ENCODE data around the gene ICE1. TPM values are rescaled to one million over a fixed set of nuclear protein-coding genes. Genes with fewer than 3 reads are reported as not detected.
"Not testable (repeated sequence)": the region's sequence is repeated elsewhere in the genome, so short reads cannot be mapped to it uniquely, and the experiment has no call there.

Gene ICE1
- total and polyA plus RNA-seq, 10 donors = 4.9 to 42.7 (median 31.3) TPM

- no peak overlapping the region for H3K4me3 ChIP-seq
Observed at GRCh38 chr5:5505815-5506214, 83.3 kb downstream of the ICE1 start.

DNA sequence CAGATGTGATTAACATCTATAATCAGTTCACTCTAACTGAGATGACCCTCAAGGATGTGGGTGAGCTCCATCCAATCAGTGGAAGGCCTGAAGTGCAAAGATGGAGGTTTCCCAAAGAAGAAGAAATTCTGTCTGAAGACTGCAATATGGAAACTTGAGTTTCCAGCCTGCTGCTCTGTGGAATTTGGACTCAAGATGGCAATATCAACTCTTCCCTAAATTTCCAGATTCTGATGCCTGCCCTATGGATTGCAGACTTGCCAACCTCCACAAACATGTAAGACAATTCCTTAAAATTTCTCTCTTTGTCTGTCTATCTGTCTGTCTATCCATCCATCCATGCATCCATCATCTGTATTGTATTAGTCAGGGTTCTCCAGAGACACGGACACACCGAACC, 85.9 kb downstream of the ICE1 start:
- Histone ChIP-seq H3K4me1 (no peaks in the 10 kb centered on the region), H3K27me3 (replicated peaks in 1 of 7) (peaks cover 0 to 5% (median 0%) of the 10 kb centered on the region in 7 donors), H3K36me3 (no peaks in the 10 kb centered on the region), H3K27ac (no peak overlapping the region), H3K4me3 (no peak overlapping the region), H3K9me3 (peaks cover 0 to 20% (median 17%) of the 10 kb centered on the region in 8 donors)
- intact Hi-C loops (cut with DNase I; ENCODE audit: low total_unique reads) = loop anchor here (10.0 kb wide), 1 partner anchor 1066 kb away; no protein-coding TSS in a partner anchor
- TF ChIP-seq POLR2A (IDR thresholded peaks at IDR 0.05) = no peak
- TF ChIP-seq, protein P1, sequence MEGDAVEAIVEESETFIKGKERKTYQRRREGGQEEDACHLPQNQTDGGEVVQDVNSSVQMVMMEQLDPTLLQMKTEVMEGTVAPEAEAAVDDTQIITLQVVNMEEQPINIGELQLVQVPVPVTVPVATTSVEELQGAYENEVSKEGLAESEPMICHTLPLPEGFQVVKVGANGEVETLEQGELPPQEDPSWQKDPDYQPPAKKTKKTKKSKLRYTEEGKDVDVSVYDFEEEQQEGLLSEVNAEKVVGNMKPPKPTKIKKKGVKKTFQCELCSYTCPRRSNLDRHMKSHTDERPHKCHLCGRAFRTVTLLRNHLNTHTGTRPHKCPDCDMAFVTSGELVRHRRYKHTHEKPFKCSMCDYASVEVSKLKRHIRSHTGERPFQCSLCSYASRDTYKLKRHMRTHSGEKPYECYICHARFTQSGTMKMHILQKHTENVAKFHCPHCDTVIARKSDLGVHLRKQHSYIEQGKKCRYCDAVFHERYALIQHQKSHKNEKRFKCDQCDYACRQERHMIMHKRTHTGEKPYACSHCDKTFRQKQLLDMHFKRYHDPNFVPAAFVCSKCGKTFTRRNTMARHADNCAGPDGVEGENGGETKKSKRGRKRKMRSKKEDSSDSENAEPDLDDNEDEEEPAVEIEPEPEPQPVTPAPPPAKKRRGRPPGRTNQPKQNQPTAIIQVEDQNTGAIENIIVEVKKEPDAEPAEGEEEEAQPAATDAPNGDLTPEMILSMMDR (IDR thresholded peaks at IDR 0.05 in 8 of 11, conservative IDR thresholded peaks at IDR 0.05 in 3 of 11) = no peak
- no peak for TF ChIP-seq POLR2AphosphoS5 (IDR thresholded peaks at IDR 0.05)
- 72 to 90% (median 85%) methylated on average over 2 of the region's 2 CpGs for WGBS, 5 donors
- DNase-seq = no peak

More at GRCh38 chr5:5505815-5506214, 83.3 kb downstream of the ICE1 start:
- Histone ChIP-seq H3K27ac (no peak overlapping the region), H3K27me3 (replicated peaks in 1 of 7) (peaks cover 0 to 5% (median 0%) of the 10 kb centered on the region in 7 donors), H3K4me1 (no peaks in the 10 kb centered on the region), H3K36me3 (no peaks in the 10 kb centered on the region), H3K9me3 (peaks cover 0 to 24% (median 19%) of the 10 kb centered on the region in 8 donors)
- no peak for DNase-seq
- intact Hi-C loops (cut with DNase I; ENCODE audit: low total_unique reads) = loop anchor here (10.0 kb wide), 1 partner anchor 1069 kb away; no protein-coding TSS in a partner anchor
- TF ChIP-seq, protein P1 (IDR thresholded peaks at IDR 0.05 in 8 of 11, conservative IDR thresholded peaks at IDR 0.05 in 3 of 11) = no peak
- no peak for TF ChIP-seq POLR2AphosphoS5 (IDR thresholded peaks at IDR 0.05)
- TF ChIP-seq POLR2A (IDR thresholded peaks at IDR 0.05) = no peak
- WGBS, 5 donors = 13 to 30% (median 21%) methylated on average over 3 of the region's 3 CpGs

DNA sequence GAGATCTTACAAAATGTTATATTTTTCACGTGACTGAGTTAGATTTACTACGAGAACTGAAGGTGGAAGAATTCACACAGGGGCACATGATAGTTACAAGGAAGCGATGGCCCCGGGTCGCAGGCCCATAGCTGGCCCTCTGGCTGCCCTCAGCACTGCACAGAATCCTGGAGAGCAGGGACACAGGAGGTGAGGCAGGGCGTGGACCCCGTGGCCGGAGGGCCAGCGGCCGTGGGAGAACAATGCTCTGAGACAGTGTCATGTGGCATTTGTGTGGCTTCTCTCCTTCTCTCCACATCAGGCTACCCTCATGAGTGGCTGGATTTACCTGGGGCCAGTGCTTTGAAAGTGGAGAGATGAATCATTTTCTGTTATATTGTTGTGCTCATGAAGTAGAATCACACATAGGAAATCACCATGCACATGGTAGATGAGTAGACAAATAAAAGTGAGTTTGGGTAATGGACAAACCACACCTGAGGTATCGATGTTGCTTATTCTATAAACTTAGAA, 89.5 kb downstream of the ICE1 start:
- H3K4me1 ChIP-seq = no peaks in the 10 kb centered on the region
- H3K4me3 ChIP-seq = no peak overlapping the region
- no peaks in the 10 kb centered on the region for H3K36me3 ChIP-seq
- TF ChIP-seq POLR2AphosphoS5 (IDR thresholded peaks at IDR 0.05) (no peak), POLR2A (IDR thresholded peaks at IDR 0.05) (no peak)
- TF ChIP-seq, protein P1 (IDR thresholded peaks at IDR 0.05 in 8 of 11, conservative IDR thresholded peaks at IDR 0.05 in 3 of 11) = no peak
- intact Hi-C loops (cut with DNase I; ENCODE audit: low total_unique reads) = no loop called here
- no peak overlapping the region for H3K27ac ChIP-seq
- WGBS, 5 donors = 86 to 93% (median 87%) methylated on average over 11 of the region's 11 CpGs
- no peaks in the 10 kb centered on the region for H3K9me3 ChIP-seq
- peaks cover 0 to 5% (median 0%) of the 10 kb centered on the region in 7 donors for H3K27me3 ChIP-seq (replicated peaks in 1 of 7)
- no peak for DNase-seq

DNA sequence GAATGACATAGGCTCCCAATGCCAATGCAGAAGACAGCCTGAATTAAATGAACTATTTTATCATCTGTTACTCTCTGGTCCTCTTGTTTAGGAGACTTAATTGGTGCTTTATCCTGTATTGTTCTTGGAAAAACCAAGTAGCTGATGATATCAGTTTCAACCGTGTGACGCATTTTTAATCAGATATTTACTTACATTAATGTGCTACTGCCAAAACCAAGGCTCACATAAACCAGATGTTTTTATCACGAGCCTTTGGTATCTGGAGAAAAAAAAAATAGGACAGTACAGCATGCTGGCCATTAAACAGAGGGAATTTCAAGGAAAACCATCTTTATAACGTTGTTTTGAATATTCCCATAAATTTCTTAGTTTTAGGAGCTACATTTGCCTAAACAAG, 90.1 kb downstream of the ICE1 start:
- intact Hi-C loops (cut with DNase I; ENCODE audit: low total_unique reads) = no loop called here
- H3K9me3 ChIP-seq = no peaks in the 10 kb centered on the region
- no peaks in the 10 kb centered on the region for H3K36me3 ChIP-seq
- no peak overlapping the region for H3K27ac ChIP-seq
- no peak overlapping the region for H3K4me3 ChIP-seq
- TF ChIP-seq POLR2AphosphoS5 (IDR thresholded peaks at IDR 0.05) (no peak), POLR2A (IDR thresholded peaks at IDR 0.05) (no peak)
- TF ChIP-seq, protein P1 (IDR thresholded peaks at IDR 0.05 in 8 of 11, conservative IDR thresholded peaks at IDR 0.05 in 3 of 11) = no peak
- no peaks in the 10 kb centered on the region for H3K27me3 ChIP-seq (replicated peaks in 1 of 7)
- no peak for DNase-seq
- no peaks in the 10 kb centered on the region for H3K4me1 ChIP-seq
- 63 to 78% (median 70%) methylated on average over 4 of the region's 4 CpGs for WGBS, 5 donors

DNA sequence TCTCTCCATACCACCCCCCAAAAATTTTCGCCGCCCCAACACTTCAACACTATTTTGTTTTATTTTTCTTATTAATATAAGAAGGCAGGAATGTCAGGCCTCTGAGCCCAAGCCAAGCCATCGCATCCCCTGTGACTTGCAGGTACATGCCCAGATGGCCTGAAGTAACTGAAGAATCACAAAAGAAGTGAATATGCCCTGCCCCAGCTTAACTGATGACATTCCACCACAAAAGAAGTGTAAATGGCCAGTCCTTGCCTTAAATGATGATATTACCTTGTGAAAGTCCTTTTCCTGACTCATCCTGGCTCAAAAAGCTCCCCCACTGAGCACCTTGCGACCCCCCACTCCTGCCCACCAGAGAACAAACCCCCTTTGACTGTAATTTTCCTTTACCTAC, 98.1 kb downstream of the ICE1 start:
- H3K27me3 ChIP-seq (replicated peaks in 1 of 7); DNase-seq; H3K4me1 ChIP-seq; H3K27ac ChIP-seq; intact Hi-C loops (cut with DNase I; ENCODE audit: low total_unique reads); H3K36me3 ChIP-seq; H3K9me3 ChIP-seq; H3K4me3 ChIP-seq: not testable (repeated sequence)
- 83 to 96% (median 90%) methylated on average over 2 to 4 of the region's 4 CpGs for WGBS, 5 donors

Data from spleen (tissue), 11 donors.